ENCODE measurements around the gene TTC33. TPM values are rescaled to one million over a fixed set of nuclear protein-coding genes. Genes with fewer than 3 reads are reported as not detected.

TTC33 gene
- polyA plus RNA-seq, 1 donor from 2014 or later = 73.5 TPM

GRCh38 chr5:40775846-40776657 lies 20.3 kb upstream of the TTC33 start:
- no peak overlapping the region for H3K27ac ChIP-seq (ENCODE audit: low read length)

More at GRCh38 chr5:40775846-40776657, 20.3 kb upstream of the TTC33 start:
- Histone ChIP-seq H3K9me3 (ENCODE audit: low read length) (no peaks in the 10 kb centered on the region), H3K9me2 (ENCODE audit: insufficient read depth, low read length) (no peaks in the 10 kb centered on the region), H2AFZ (ENCODE audit: low read depth, low read length) (no peak overlapping the region), H3K27me3 (ENCODE audit: insufficient read depth, low read depth, low read length) (no peaks in the 10 kb centered on the region), H3K4me3 (ENCODE audit: low read length) (no peak overlapping the region), H3F3A (ENCODE audit: insufficient read depth, low read length, poor library complexity, severe bottlenecking) (no peaks in the 10 kb centered on the region), H3K79me2 (replicated peaks; ENCODE audit: insufficient read depth, low read length) (peaks cover 30% of the 10 kb centered on the region), H3K9ac (ENCODE audit: low read length) (no peak overlapping the region), H3K36me3 (ENCODE audit: insufficient read depth, low read length) (no peaks in the 10 kb centered on the region), H4K20me1 (ENCODE audit: insufficient read depth) (no peaks in the 10 kb centered on the region), H3K4me2 (ENCODE audit: low read length) (no peak overlapping the region)
- TF ChIP-seq REST (IDR thresholded peaks at IDR 0.05; ENCODE audit: borderline replicate concordance) = no peak
- TF ChIP-seq TAF1 (IDR thresholded peaks at IDR 0.05; ENCODE audit: low read depth) = no peak
- no peak for TF ChIP-seq EZH2 (IDR thresholded peaks at IDR 0.05; ENCODE audit: borderline replicate concordance, insufficient read depth, low read length, poor library complexity, severe bottlenecking)
- TF ChIP-seq POLR2AphosphoS5 (IDR thresholded peaks at IDR 0.05) = no peak
- no peak for TF ChIP-seq EP300 (conservative IDR thresholded peaks at IDR 0.05; ENCODE audit: poor library complexity, severe bottlenecking)
- no peak for TF ChIP-seq RAD21 (conservative IDR thresholded peaks at IDR 0.05)
- no peak for TF ChIP-seq MXI1 (conservative IDR thresholded peaks at IDR 0.05; ENCODE audit: poor library complexity, severe bottlenecking)
- no peak for TF ChIP-seq SMC3 (conservative IDR thresholded peaks at IDR 0.05; ENCODE audit: poor library complexity)
- no peak for TF ChIP-seq CTCF (IDR thresholded peaks at IDR 0.05; ENCODE audit: poor library complexity, severe bottlenecking)

Data from neural cell (in vitro differentiated cells).